ENCODE data around the gene TRAPPC3L.

Gene TRAPPC3L

DNA sequence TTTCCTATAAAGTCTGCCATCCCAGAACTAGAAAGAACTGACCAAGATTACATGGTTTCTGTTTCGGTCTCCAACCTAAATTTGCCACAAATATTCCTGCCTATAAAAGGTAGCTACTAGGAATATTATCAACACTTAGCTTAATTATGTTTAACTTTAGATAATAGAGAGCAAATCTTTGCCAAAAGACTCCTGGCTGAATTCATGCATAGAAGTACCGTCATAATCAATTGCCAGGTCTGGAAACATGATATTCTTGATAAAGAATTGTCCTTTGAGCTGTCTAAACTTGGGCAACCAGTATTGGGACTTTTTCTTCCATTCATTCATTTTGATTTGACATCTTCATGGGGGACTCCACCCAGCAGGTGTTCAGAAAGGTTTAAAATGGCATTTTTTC, 61.9 kb downstream of the TRAPPC3L start:
- DNase-seq, result no peak
- H3K27me3 ChIP-seq (replicated peaks), result no peaks in the 10 kb centered on the region
- no peaks in the 10 kb centered on the region for H3K36me3 ChIP-seq (replicated peaks)
- in situ Hi-C loops (cut with HindIII; ENCODE audit: low pct_ligation_motif_present, low sequenced_read_pairs), result no loop called here
- H3K27ac ChIP-seq, result no peak overlapping the region
- no peak overlapping the region for H3K4me3 ChIP-seq (ENCODE audit: low read depth, low read length)
- TF ChIP-seq, protein P1, sequence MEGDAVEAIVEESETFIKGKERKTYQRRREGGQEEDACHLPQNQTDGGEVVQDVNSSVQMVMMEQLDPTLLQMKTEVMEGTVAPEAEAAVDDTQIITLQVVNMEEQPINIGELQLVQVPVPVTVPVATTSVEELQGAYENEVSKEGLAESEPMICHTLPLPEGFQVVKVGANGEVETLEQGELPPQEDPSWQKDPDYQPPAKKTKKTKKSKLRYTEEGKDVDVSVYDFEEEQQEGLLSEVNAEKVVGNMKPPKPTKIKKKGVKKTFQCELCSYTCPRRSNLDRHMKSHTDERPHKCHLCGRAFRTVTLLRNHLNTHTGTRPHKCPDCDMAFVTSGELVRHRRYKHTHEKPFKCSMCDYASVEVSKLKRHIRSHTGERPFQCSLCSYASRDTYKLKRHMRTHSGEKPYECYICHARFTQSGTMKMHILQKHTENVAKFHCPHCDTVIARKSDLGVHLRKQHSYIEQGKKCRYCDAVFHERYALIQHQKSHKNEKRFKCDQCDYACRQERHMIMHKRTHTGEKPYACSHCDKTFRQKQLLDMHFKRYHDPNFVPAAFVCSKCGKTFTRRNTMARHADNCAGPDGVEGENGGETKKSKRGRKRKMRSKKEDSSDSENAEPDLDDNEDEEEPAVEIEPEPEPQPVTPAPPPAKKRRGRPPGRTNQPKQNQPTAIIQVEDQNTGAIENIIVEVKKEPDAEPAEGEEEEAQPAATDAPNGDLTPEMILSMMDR (IDR thresholded peaks at IDR 0.05; ENCODE audit: low read depth, low read length, missing control alignments), result no peak

DNA sequence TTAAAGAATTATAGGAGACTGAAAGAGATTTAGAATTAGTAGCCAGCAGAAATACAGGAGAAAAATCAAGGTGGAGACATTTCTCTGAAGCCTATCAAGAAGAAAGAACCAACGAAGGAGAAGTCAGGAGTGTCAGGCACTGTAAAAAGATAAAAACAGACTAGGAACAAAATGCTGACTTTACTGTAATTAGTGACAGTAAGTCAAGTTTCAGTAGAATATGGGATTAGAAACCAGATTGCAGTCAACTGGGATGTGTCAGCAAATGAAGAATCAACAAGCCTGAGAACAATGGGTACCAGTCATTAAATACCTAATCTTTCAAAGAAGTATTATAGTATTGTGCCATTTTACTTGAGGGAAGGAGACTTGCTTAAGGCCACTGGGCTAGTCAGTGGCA, 62.7 kb downstream of the TRAPPC3L start:
- H3K27me3 ChIP-seq (replicated peaks), result no peaks in the 10 kb centered on the region
- H3K27ac ChIP-seq, result no peak overlapping the region
- no peak for DNase-seq
- TF ChIP-seq, protein P1 (IDR thresholded peaks at IDR 0.05; ENCODE audit: low read depth, low read length, missing control alignments), result no peak
- H3K36me3 ChIP-seq (replicated peaks), result no peaks in the 10 kb centered on the region
- in situ Hi-C loops (cut with HindIII; ENCODE audit: low pct_ligation_motif_present, low sequenced_read_pairs), result no loop called here
- no peak overlapping the region for H3K4me3 ChIP-seq (ENCODE audit: low read depth, low read length)

DNA sequence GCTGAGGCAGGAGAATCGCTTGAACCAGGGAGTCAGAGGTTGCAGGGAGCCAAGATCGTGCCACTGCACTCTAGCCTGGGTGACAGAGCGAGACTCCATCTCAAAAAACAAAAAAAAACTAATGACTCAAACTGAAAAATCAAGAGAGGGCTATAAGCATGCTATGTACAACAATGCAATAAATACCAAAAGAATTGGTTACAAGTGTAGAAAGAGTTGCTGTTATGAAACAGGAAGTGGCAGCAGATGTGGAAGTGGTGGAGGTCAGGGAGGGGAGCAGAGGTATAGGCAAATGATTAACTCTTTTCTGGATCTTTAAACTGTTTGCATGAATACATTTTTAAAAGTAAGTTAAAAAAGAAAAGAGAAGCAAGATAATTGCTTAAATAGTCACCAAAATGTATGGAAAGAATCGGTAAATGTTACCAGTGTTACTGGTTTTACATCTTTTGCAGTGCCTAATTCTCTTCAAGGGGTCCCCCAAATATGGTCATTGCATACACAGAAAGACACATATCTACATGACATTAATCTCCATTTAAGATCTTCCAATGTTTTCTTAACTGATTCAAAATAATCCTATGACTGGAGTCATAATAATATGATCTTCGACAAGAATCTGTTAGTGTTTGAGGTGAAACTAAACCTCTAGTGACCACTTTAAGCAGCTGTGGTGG, 69.3 kb downstream of the TRAPPC3L start:
- Histone ChIP-seq H3K4me3 (ENCODE audit: low read depth, low read length) (no peak overlapping the region), H3K36me3 (replicated peaks) (no peaks in the 10 kb centered on the region), H3K27me3 (replicated peaks) (no peaks in the 10 kb centered on the region), H3K27ac (no peak overlapping the region)
- TF ChIP-seq, protein P1 (IDR thresholded peaks at IDR 0.05; ENCODE audit: low read depth, low read length, missing control alignments), result no peak
- no peak for DNase-seq
- in situ Hi-C loops (cut with HindIII; ENCODE audit: low pct_ligation_motif_present, low sequenced_read_pairs), result no loop called here

DNA sequence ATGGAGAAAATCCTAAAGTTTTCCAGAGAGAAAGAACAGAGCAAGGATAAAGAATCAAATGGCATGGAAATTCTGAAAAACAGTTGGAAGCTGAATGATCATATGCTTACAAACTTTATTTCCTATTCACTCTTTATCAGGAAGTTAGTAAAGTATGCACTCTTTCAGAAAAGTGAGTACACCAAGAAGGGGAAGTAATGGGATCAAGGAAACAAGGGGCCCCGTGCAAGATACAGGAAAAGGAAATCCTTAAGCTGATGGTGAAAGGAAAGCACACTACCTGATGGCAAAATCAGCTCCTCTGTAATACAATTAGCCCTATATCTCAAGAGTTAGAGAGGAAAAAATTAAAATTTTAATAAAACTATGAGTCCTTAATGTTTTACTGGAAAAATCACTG, 70.3 kb downstream of the TRAPPC3L start:
- in situ Hi-C loops (cut with HindIII; ENCODE audit: low pct_ligation_motif_present, low sequenced_read_pairs), result no loop called here
- H3K36me3 ChIP-seq (replicated peaks), result no peaks in the 10 kb centered on the region
- no peak overlapping the region for H3K27ac ChIP-seq
- no peak overlapping the region for H3K4me3 ChIP-seq (ENCODE audit: low read depth, low read length)
- DNase-seq, result no peak
- no peaks in the 10 kb centered on the region for H3K27me3 ChIP-seq (replicated peaks)
- TF ChIP-seq, protein P1 (IDR thresholded peaks at IDR 0.05; ENCODE audit: low read depth, low read length, missing control alignments), result no peak

DNA sequence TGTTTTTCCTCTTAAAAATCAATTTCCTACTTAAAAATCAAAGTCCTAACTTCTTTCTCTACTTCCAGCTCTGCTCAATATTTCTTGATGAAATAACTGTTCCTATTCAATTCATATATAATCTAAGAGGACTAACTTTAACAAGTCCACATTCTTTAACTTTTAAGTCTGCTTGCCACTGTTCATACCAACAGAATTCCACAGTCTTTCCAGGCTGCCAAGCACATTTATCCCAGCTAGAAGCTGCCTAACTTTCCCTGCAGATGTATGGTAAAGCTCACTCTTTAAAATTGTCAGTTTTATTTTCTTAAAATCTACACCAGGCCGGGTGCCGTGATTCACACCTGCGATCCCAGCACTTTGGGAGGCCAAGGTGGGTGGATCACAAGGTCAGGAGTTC, 72.8 kb downstream of the TRAPPC3L start:
- no peak for DNase-seq
- Histone ChIP-seq H3K4me3 (ENCODE audit: low read depth, low read length) (no peak overlapping the region), H3K27me3 (replicated peaks) (no peaks in the 10 kb centered on the region), H3K36me3 (replicated peaks) (no peaks in the 10 kb centered on the region), H3K27ac (no peak overlapping the region)
- in situ Hi-C loops (cut with HindIII; ENCODE audit: low pct_ligation_motif_present, low sequenced_read_pairs), result no loop called here
- TF ChIP-seq, protein P1 (IDR thresholded peaks at IDR 0.05; ENCODE audit: low read depth, low read length, missing control alignments), result no peak

DNA sequence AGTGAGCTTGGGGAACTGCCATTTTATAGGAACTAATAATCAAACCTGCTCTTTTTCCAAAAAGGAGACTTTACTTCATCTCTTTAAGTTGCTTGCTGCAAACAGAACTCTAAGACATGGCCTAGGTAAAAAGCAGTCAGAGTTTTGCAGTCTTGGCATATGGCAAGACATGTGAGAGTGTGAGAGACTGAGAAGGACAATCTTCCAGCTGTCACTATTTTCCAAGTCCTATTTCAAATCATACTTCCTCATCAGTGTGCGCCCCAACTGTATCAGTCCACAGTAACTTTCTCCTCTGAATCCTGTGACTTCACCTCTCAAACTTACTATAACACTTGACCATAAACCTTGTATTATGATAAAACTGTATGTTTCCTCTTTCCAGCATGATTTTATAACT, 74.0 kb downstream of the TRAPPC3L start:
- Histone ChIP-seq H3K4me3 (ENCODE audit: low read depth, low read length) (no peak overlapping the region), H3K27me3 (replicated peaks) (no peaks in the 10 kb centered on the region), H3K27ac (no peak overlapping the region), H3K36me3 (replicated peaks) (no peaks in the 10 kb centered on the region)
- TF ChIP-seq, protein P1 (IDR thresholded peaks at IDR 0.05; ENCODE audit: low read depth, low read length, missing control alignments), result no peak
- in situ Hi-C loops (cut with HindIII; ENCODE audit: low pct_ligation_motif_present, low sequenced_read_pairs), result no loop called here
- no peak for DNase-seq

Data from brain microvascular endothelial cell (primary cell).